MM.1S (cell line): Measurements from ENCODE around the gene ZNF792.

Source experiments
- DNase-seq: peaks from one replicate; pipeline ENCODE4 v3.0.0-alpha.2; 2015
- H2AFZ ChIP-seq: fragments of 300-600 bp; sonication (generic); 2 replicates; pipeline ENCODE4 v1.6.0; 2016; ENCODE audit warnings: antibody characterized with exemption, low read length
- H3F3A ChIP-seq: fragments of 300-600 bp; sonication (generic); 2 replicates; pipeline ENCODE4 v1.6.1; 2016; ENCODE audit warnings: mild to moderate bottlenecking, antibody characterized with exemption, low read length, moderate library complexity, mixed read lengths; ENCODE audit not compliant: insufficient read depth
- H3K27ac ChIP-seq: fragments of 300-600 bp; sonication (generic); 2 replicates; pipeline ENCODE4 v1.5.1; 2016; ENCODE audit warnings: mild to moderate bottlenecking, low read length
- H3K27me3 ChIP-seq: fragments of 300-600 bp; sonication (generic); replicated peaks from 2 replicates; pipeline ENCODE4 v1.6.0; 2016; ENCODE audit warnings: low read length; ENCODE audit not compliant: insufficient read depth
- H3K36me3 ChIP-seq: fragments of 300-600 bp; sonication (generic); replicated peaks from 2 replicates; pipeline ENCODE4 v1.6.1; 2016; ENCODE audit warnings: mild to moderate bottlenecking, low read length, mixed read lengths; ENCODE audit not compliant: insufficient read depth
- H3K4me1 ChIP-seq: fragments of 300-600 bp; sonication (generic); 2 replicates; pipeline ENCODE4 v1.6.1; 2016; ENCODE audit warnings: low read length, mixed read lengths
- H3K4me2 ChIP-seq: fragments of 300-600 bp; sonication (generic); 2 replicates; pipeline ENCODE4 v1.6.0; 2016; ENCODE audit warnings: low read depth, low read length
- H3K4me3 ChIP-seq: fragments of 300-600 bp; sonication (generic); 2 replicates; pipeline ENCODE4 v1.5.1; 2016; ENCODE audit warnings: low read length, mixed read lengths
- H3K79me2 ChIP-seq: fragments of 300-600 bp; sonication (generic); 2 replicates; pipeline ENCODE4 v1.6.1; 2016; ENCODE audit warnings: mixed run types, low read length, mixed read lengths
- H3K9ac ChIP-seq: fragments of 300-600 bp; sonication (generic); 2 replicates; pipeline ENCODE4 v1.6.1; 2016; ENCODE audit warnings: low read length, mixed read lengths
- H3K9me2 ChIP-seq: fragments of 300-600 bp; sonication (generic); replicated peaks from 2 replicates; pipeline ENCODE4 v1.6.1; 2016; ENCODE audit warnings: mild to moderate bottlenecking, low read length, mixed read lengths; ENCODE audit not compliant: insufficient read depth
- H3K9me3 ChIP-seq: fragments of 300-600 bp; sonication (generic); replicated peaks from 2 replicates; pipeline ENCODE4 v1.6.1; 2016; ENCODE audit warnings: mild to moderate bottlenecking, low read length, mixed read lengths; ENCODE audit not compliant: insufficient read depth
- H4K20me1 ChIP-seq: fragments of 300-600 bp; sonication (generic); 2 replicates; pipeline ENCODE4 v1.6.1; 2016; ENCODE audit warnings: mild to moderate bottlenecking, low read length, moderate library complexity, mixed read lengths; ENCODE audit not compliant: insufficient read depth
- EZH2 ChIP-seq: fragments of 300-600 bp; sonication (generic); optimal IDR thresholded peaks from 2 replicates; pipeline ENCODE3; 2017; ENCODE audit warnings: low read depth, mild to moderate bottlenecking, antibody characterized with exemption, low read length, mixed read lengths
- EZH2phosphoT487 ChIP-seq: fragments of 300-600 bp; sonication (generic); IDR thresholded peaks from 2 replicates; pipeline ENCODE4 v1.6.1; 2018; ENCODE audit warnings: antibody characterized with exemption, low read length
- TF ChIP-seq, protein P1 (sequence below): fragments of 300-600 bp; sonication (generic); IDR thresholded peaks from 2 replicates; pipeline ENCODE4 v1.5.1; 2016; ENCODE audit warnings: antibody characterized with exemption, low read length, mixed read lengths

Gene ZNF792

DNA sequence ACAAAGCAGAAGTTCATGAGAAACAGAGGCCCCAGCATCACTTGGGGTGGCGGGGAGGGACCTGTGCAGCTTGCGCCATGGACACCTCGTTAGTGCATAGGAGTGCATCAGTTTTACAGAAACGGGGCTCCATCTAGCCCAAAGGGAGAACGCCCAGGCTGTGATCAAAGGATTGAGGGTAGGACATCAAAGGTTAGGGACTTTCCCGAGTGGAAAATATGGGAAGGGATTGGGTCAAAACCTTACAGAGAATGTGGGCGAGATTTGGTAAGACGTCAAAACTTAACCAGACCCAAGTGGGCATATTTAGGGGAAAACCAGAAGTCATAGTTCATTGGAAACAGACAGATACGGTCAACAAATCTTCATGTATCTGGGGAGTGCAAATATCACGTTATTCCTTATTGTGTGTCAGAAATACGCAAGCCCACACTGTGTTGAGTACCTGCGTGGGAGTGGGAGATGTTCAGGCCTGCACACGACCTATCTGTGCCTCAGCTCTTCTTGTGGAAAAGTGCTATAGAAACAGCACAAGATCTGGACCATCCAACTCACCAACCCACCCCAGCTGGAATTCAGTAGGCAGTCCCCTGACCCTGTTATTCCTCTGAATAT is 26.7 kb upstream of the ZNF792 start:
- no peaks in the 10 kb centered on the region for H3K36me3 ChIP-seq
- no peak overlapping the region for H3K4me2 ChIP-seq
- TF ChIP-seq, protein P1, sequence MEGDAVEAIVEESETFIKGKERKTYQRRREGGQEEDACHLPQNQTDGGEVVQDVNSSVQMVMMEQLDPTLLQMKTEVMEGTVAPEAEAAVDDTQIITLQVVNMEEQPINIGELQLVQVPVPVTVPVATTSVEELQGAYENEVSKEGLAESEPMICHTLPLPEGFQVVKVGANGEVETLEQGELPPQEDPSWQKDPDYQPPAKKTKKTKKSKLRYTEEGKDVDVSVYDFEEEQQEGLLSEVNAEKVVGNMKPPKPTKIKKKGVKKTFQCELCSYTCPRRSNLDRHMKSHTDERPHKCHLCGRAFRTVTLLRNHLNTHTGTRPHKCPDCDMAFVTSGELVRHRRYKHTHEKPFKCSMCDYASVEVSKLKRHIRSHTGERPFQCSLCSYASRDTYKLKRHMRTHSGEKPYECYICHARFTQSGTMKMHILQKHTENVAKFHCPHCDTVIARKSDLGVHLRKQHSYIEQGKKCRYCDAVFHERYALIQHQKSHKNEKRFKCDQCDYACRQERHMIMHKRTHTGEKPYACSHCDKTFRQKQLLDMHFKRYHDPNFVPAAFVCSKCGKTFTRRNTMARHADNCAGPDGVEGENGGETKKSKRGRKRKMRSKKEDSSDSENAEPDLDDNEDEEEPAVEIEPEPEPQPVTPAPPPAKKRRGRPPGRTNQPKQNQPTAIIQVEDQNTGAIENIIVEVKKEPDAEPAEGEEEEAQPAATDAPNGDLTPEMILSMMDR: no peak
- no peak for TF ChIP-seq EZH2
- no peak for TF ChIP-seq EZH2phosphoT487
- 0 out of 2 replicates have a peak, but pooled peaks cover 10% of the 10 kb centered on the region for H3K4me1 ChIP-seq
- peaks cover 8% of the 10 kb centered on the region; the same call in 1 of the 2 replicates for H3K27me3 ChIP-seq
- H3K27ac ChIP-seq: no peak overlapping the region
- DNase-seq: no peak
- no peaks in the 10 kb centered on the region for H3F3A ChIP-seq
- H3K9ac ChIP-seq: no peak overlapping the region
- H2AFZ ChIP-seq: no peak overlapping the region
- H3K79me2 ChIP-seq: no peaks in the 10 kb centered on the region
- no peaks in the 10 kb centered on the region for H3K9me2 ChIP-seq
- H4K20me1 ChIP-seq: no peaks in the 10 kb centered on the region
- H3K4me3 ChIP-seq: no peak overlapping the region
- no peaks in the 10 kb centered on the region for H3K9me3 ChIP-seq

DNA sequence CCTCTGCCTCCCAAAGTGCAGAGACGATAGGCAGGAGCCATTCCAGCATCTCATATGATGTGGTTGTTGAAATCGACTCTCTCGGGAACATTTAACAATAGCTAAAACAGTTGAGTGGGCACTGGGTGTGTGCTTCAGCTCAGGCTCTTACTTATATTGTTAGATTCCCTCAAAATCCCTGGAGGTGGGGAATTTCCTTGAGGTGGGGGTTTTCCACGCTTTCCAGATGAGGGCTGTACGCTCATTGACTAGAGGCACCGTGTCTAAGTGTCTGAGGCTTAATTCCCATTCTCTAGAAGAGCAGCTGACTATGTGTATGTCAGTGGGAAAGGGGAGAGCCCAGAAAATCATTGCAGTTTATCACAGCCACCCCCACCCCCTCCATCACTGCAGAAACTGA is 25.3 kb upstream of the ZNF792 start:
- no peak for TF ChIP-seq EZH2phosphoT487
- TF ChIP-seq, protein P1: no peak
- no peak for TF ChIP-seq EZH2
- Histone ChIP-seq H3K9me2 (no peaks in the 10 kb centered on the region), H3K4me2 (no peak overlapping the region), H3K79me2 (no peaks in the 10 kb centered on the region), H3K4me1 (no peaks in the 10 kb centered on the region), H3K36me3 (no peaks in the 10 kb centered on the region), H3F3A (no peaks in the 10 kb centered on the region), H2AFZ (no peak overlapping the region), H3K27ac (no peak overlapping the region), H3K9ac (no peak overlapping the region), H3K9me3 (no peaks in the 10 kb centered on the region), H3K4me3 (no peak overlapping the region), H3K27me3 (peaks cover 8% of the 10 kb centered on the region; the same call in 1 of the 2 replicates), H4K20me1 (no peaks in the 10 kb centered on the region)
- no peak for DNase-seq

DNA sequence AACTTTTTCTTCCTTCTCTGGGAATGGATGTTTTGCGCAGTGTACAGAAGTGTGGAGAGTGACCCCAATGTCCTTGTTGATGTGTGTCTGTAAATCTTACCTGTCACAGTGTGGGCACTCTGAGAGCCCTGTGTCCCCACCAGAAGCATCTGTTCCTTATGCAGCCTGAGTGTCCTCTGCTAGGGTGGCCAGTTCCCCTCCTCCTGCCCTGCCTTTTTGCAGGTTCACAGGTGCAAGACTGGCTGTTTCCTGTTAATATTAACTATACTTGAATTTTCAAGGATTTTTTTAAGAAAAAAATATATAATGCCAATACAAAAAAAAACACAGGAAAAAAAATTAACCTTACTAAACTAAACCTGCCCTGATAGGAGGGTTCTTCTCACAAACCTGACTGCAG is 24.1 kb upstream of the ZNF792 start:
- Histone ChIP-seq H3K79me2 (no peaks in the 10 kb centered on the region), H3K27me3 (peaks cover 16% of the 10 kb centered on the region), H3K36me3 (no peaks in the 10 kb centered on the region), H3K4me2 (no peak overlapping the region), H3K9ac (no peak overlapping the region), H4K20me1 (no peaks in the 10 kb centered on the region), H2AFZ (no peak overlapping the region), H3K4me3 (no peak overlapping the region), H3F3A (no peaks in the 10 kb centered on the region), H3K9me2 (no peaks in the 10 kb centered on the region), H3K4me1 (no peaks in the 10 kb centered on the region), H3K27ac (no peak overlapping the region), H3K9me3 (no peaks in the 10 kb centered on the region)
- no peak for DNase-seq
- TF ChIP-seq EZH2: no peak
- TF ChIP-seq, protein P1: no peak
- TF ChIP-seq EZH2phosphoT487: no peak
